GM12873 (cell line): ENCODE measurements around the gene CDKAL1.

ENCODE experiments used
- TF ChIP-seq, protein P1 (sequence below): IDR thresholded peaks from 2 replicates; pipeline ENCODE4 v1.5.1; 2012; ENCODE audit warnings: low read depth, mild to moderate bottlenecking, moderate library complexity, low read length, control low read depth; ENCODE audit not compliant: insufficient read depth; ENCODE audit errors: missing control alignments

Gene CDKAL1

DNA sequence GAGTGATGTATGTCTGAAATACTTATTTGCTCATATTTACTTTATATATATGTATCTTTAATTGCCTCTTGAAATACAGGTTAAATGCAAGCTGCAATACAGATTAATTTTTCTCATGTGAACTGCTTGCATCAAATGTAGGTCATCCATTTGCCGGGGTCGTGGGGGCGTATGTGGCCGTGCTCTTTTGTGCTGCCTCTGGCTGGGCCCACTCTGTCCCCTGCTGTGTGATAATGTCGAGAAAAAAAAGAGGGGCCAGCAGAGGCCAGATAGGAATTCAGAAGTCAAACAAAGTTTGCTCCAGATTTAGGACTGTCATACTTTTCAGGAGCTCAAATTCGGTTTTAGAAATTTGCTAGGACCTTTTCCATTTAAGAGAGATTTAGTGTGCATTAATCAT is 599.6 kb downstream of the CDKAL1 start:
- TF ChIP-seq, protein P1, sequence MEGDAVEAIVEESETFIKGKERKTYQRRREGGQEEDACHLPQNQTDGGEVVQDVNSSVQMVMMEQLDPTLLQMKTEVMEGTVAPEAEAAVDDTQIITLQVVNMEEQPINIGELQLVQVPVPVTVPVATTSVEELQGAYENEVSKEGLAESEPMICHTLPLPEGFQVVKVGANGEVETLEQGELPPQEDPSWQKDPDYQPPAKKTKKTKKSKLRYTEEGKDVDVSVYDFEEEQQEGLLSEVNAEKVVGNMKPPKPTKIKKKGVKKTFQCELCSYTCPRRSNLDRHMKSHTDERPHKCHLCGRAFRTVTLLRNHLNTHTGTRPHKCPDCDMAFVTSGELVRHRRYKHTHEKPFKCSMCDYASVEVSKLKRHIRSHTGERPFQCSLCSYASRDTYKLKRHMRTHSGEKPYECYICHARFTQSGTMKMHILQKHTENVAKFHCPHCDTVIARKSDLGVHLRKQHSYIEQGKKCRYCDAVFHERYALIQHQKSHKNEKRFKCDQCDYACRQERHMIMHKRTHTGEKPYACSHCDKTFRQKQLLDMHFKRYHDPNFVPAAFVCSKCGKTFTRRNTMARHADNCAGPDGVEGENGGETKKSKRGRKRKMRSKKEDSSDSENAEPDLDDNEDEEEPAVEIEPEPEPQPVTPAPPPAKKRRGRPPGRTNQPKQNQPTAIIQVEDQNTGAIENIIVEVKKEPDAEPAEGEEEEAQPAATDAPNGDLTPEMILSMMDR: no peak

DNA sequence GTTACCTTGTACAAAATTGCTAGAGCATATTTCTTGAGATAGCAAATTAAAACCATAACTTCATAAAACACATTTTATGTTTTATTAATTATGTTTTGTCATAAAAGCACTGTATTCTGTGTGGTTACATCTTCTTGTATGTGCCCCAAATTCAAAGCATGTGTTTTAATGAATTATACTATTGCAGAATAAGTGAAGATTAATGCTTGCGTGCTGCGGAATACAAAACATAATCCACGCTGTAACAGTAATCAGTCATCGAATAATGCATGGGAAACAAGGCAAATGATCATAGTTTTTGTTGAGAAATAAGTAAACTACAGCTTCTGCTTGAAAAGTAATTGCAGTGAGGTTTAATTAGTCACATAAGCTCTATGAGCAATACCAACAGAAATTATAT is 600.1 kb downstream of the CDKAL1 start:
- TF ChIP-seq, protein P1: no peak

DNA sequence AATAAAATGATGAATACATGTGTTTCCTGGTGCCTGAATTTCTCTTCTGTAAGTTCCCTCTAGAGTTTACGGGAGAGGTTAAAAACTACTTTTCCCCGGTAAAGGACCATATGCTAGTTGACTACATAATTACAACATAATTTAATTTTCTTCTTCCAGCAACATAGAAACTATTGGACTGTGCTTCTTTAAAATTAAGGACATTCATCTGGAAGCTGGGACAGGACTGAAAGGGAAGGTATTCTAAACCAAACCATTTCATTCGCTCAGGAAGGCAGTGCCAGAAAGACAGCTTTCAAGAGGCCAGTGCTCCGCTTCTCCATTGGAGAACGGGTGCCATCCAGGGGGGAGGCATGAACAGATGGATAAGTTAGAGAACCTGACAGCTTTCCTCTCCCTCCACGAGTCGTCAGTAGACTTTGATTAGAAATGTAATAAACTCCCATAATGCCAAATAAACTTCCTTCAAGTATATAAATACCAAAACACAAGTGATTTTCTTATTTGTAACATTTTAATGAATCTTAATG is 601.3 kb downstream of the CDKAL1 start:
- TF ChIP-seq, protein P1: no peak

DNA sequence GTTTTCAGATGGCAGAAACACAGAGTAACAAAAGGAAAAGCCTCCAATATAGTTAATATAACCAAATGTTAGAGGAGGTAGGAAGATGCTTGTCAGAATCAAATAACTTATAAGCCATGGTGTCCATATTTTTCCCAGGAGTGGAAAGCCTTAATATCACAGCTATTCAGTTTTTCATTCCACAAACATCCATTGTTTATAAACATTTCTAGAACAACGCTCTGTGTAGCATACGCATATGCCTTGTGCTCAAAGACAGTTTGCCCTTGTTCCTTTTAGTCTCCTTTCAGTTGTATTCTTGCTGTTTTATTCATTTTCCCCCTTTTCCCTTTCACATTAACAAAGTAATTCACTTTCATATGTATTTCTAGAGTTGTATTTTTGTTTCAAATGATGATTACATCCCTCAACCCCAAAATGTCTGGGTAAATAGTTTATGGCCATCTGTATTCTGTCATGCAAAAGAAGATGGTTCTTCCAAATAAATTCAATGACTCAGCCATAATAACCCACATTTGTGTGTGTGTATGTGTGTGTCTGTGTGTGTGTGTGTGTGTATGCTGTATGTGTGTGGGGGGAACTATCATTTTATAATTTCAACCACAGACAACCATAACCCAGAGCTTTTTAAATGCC is 603.6 kb downstream of the CDKAL1 start:
- TF ChIP-seq, protein P1: no peak

DNA sequence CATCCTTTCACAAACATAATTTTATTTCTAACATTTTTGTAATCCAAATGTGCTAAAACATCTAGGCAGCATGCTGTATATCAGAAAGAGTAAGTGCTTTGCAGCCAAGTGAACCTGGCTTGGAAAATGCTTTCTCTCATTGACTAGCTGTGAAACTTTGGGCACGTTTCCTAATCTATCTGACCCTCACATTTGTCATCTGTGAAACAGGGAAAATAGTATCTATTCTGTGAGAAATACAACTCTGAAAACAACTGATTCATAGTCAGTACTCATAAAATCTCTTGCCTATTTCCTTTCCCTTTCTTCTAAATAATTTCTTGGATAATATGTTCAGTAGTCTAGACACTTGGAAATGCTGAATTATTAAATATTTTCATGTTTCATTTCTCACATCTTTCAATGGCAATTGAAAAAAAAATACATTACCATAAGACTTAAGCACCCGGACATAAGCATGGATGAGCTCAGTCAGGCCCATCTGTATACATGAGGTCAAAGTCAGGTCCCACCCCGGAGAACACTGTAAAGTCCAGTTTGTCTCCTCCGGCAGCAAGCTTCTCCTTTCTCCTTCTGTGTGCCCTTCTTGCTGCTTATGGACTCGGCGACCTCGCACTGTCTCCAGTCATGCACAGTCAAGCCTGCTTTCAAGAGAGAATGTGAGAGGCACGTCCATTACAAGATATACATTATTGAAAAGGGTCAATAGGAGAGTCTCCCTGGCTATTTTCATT is 604.2 kb downstream of the CDKAL1 start:
- TF ChIP-seq, protein P1: no peak

DNA sequence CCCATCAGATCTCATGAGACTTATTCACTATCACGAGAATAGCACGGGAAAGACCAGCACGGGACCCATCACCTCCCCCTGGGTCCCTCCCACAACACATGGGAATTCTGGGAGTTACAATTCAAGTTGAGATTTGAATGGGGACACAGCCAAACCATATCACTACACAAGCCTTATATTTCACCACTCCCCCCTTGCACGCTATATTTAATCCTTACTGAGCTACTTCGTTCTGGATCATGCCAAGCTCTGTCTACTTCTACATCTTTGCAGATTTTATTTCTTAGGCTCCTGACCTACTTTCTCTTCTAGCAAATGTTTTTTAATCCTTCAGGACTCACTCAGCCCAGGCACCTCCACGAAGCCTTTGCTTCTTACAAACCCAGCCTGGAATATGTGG is 606.7 kb downstream of the CDKAL1 start:
- TF ChIP-seq, protein P1: no peak

DNA sequence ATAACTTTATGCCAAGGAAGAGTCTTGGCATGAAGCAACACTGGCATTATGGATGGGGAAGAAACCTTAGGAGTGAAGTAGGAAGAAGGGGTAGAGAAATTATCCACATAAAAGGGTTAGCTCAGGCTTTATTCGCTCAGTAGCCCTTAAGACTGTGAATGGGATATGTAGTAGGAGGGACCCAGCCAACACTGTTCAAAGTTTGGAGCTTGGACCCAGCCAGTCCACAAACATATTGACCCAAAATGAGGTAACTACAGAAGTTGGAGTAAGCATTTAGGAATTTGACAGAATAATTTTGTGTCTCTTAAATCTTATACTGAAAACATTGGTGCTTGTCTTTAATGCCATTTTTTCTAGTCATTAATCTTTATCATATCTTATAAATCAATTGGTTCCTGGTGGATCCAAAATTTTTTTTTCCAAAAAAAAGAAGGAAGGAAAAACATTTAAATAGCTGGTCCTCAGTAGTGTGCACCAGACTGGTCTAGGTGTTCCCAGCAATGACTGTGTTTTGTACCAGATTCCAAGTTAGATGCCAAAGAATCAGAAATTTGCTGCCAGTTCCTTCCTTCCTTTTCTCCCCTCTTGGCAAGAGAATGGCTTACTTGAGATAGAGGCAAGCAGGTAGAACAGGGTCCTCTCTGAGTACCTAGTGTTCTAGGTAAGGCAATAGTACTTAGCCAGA is 607.5 kb downstream of the CDKAL1 start:
- TF ChIP-seq, protein P1: no peak
